Adipocyte (in vitro differentiated cells): Measurements from ENCODE around the gene MAP3K6.
"Not testable (repeated sequence)": the region's sequence is repeated elsewhere in the genome, so short reads cannot be mapped to it uniquely, and the experiment has no call there.

Experiments
- DNase-seq: peaks from one replicate; pipeline ENCODE4 v3.0.0-alpha.2; 2015; ENCODE audit warnings: low read depth
- H3K27me3 ChIP-seq: replicated peaks from 2 replicates; pipeline ENCODE4 v1.7.0; 2013; ENCODE audit warnings: mild to moderate bottlenecking, low read length, moderate library complexity; ENCODE audit not compliant: control insufficient read depth, insufficient read depth
- H3K36me3 ChIP-seq: 2 replicates; pipeline ENCODE4 v1.7.0; 2013; ENCODE audit warnings: low read length, mild to moderate bottlenecking, moderate library complexity; ENCODE audit not compliant: control insufficient read depth, insufficient read depth, severe bottlenecking
- H3K4me1 ChIP-seq: 2 replicates; pipeline ENCODE4 v1.7.0; 2013; ENCODE audit warnings: mild to moderate bottlenecking, low read length, moderate library complexity; ENCODE audit not compliant: control insufficient read depth, insufficient read depth
- H3K4me3 ChIP-seq: 2 replicates; pipeline ENCODE4 v1.7.0; 2013; ENCODE audit warnings: mild to moderate bottlenecking, low read length, moderate library complexity
- H3K9ac ChIP-seq: 2 replicates; pipeline ENCODE4 v1.7.0; 2013; ENCODE audit warnings: mild to moderate bottlenecking, low read length, moderate library complexity
- H3K9me3 ChIP-seq: 2 replicates; pipeline ENCODE4 v1.7.0; 2013; ENCODE audit warnings: mild to moderate bottlenecking, low read length, moderate library complexity; ENCODE audit not compliant: control insufficient read depth

Gene MAP3K6

GRCh38 chr1:27366411-27367159, at the start of gene MAP3K6:
Gene MAP3K6, minus strand, starts transcription at chr1:27366961. Its CDS starts 364 bp downstream, at chr1:27366597.
- H3K9me3 ChIP-seq: no peaks in the 10 kb centered on the region
- peak; percentile 91 for DNase-seq
- peaks cover 24% of the 10 kb centered on the region for H3K4me1 ChIP-seq
- H3K36me3 ChIP-seq: peaks cover 23% of the 10 kb centered on the region
- H3K27me3 ChIP-seq: no peaks in the 10 kb centered on the region
- peak within 1 kb of the TSS; percentile 95 for H3K9ac ChIP-seq
- peak within 1 kb of the TSS; percentile 93 for H3K4me3 ChIP-seq

- Histone ChIP-seq H3K9me3 (no peaks in the 10 kb centered on the region), H3K9ac (no peak overlapping the region), H3K27me3 (no peaks in the 10 kb centered on the region), H3K4me1 (peaks cover 60% of the 10 kb centered on the region), H3K36me3 (peaks cover 83% of the 10 kb centered on the region), H3K4me3 (no peak overlapping the region)
- no peak for DNase-seq
Measured at GRCh38 chr1:27414091-27414490, 47.3 kb upstream of the MAP3K6 start.

- no peak overlapping the region for H3K4me3 ChIP-seq
- no peak overlapping the region for H3K9ac ChIP-seq
- H3K27me3 ChIP-seq: no peaks in the 10 kb centered on the region
- peaks cover 51% of the 10 kb centered on the region for H3K4me1 ChIP-seq
- no peak for DNase-seq
- no peaks in the 10 kb centered on the region for H3K9me3 ChIP-seq
- peaks cover 91% of the 10 kb centered on the region for H3K36me3 ChIP-seq
Measured at GRCh38 chr1:27413004-27413403, 46.2 kb upstream of the MAP3K6 start.

GRCh38 chr1:27412502-27412901, 45.7 kb upstream of the MAP3K6 start:
- Histone ChIP-seq H3K4me1 (peaks cover 46% of the 10 kb centered on the region), H3K27me3 (no peaks in the 10 kb centered on the region), H3K9ac (no peak overlapping the region), H3K9me3 (no peaks in the 10 kb centered on the region), H3K4me3 (no peak overlapping the region), H3K36me3 (peaks cover 91% of the 10 kb centered on the region)
- DNase-seq: no peak

- Histone ChIP-seq H3K36me3 (peaks cover 85% of the 10 kb centered on the region), H3K27me3 (no peaks in the 10 kb centered on the region), H3K9ac (no peak overlapping the region), H3K9me3 (no peaks in the 10 kb centered on the region), H3K4me3 (no peak overlapping the region), H3K4me1 (peaks cover 41% of the 10 kb centered on the region)
- no peak for DNase-seq
Measured at GRCh38 chr1:27410709-27411108, 43.9 kb upstream of the MAP3K6 start.

- DNase-seq: no peak
- Histone ChIP-seq H3K9ac (no peak overlapping the region), H3K36me3 (peaks cover 75% of the 10 kb centered on the region), H3K4me3 (no peak overlapping the region), H3K4me1 (peaks cover 41% of the 10 kb centered on the region), H3K27me3 (no peaks in the 10 kb centered on the region), H3K9me3 (no peaks in the 10 kb centered on the region)
Measured at GRCh38 chr1:27409669-27410068, 42.9 kb upstream of the MAP3K6 start.

- H3K4me3 ChIP-seq: no peak overlapping the region
- peaks cover 59% of the 10 kb centered on the region for H3K36me3 ChIP-seq
- H3K9me3 ChIP-seq: no peaks in the 10 kb centered on the region
- H3K4me1 ChIP-seq: peaks cover 42% of the 10 kb centered on the region
- DNase-seq: no peak
- no peaks in the 10 kb centered on the region for H3K27me3 ChIP-seq
- no peak overlapping the region for H3K9ac ChIP-seq
Measured at GRCh38 chr1:27408151-27408550, 41.4 kb upstream of the MAP3K6 start.

GRCh38 chr1:27406791-27407190, 40.0 kb upstream of the MAP3K6 start:
- DNase-seq, H3K9me3 ChIP-seq, H3K4me3 ChIP-seq, H3K27me3 ChIP-seq, H3K9ac ChIP-seq: not testable (repeated sequence)
- peaks cover 46% of the 10 kb centered on the region for H3K36me3 ChIP-seq
- H3K4me1 ChIP-seq: peaks cover 45% of the 10 kb centered on the region

GRCh38 chr1:27406362-27406680, 39.6 kb upstream of the MAP3K6 start:
- Histone ChIP-seq H3K9me3 (no peaks in the 10 kb centered on the region), H3K9ac (peak overlapping the region; percentile 76), H3K4me3 (no peak overlapping the region), H3K27me3 (no peaks in the 10 kb centered on the region), H3K36me3 (peaks cover 42% of the 10 kb centered on the region), H3K4me1 (peaks cover 50% of the 10 kb centered on the region)
- no peak for DNase-seq

- peaks cover 37% of the 10 kb centered on the region for H3K36me3 ChIP-seq
- DNase-seq: not testable (repeated sequence)
Measured at GRCh38 chr1:27405598-27406361, 39.0 kb upstream of the MAP3K6 start.

GRCh38 chr1:27405074-27405473, 38.3 kb upstream of the MAP3K6 start:
- no peak for DNase-seq
- no peak overlapping the region for H3K4me3 ChIP-seq
- H3K27me3 ChIP-seq: no peaks in the 10 kb centered on the region
- H3K36me3 ChIP-seq: peaks cover 30% of the 10 kb centered on the region
- H3K9me3 ChIP-seq: no peaks in the 10 kb centered on the region
- peak overlapping the region; percentile 76 for H3K9ac ChIP-seq
- H3K4me1 ChIP-seq: peaks cover 62% of the 10 kb centered on the region

More at GRCh38 chr1:27405598-27406361, 39.0 kb upstream of the MAP3K6 start:
- peak overlapping the region; percentile 76 for H3K9ac ChIP-seq
- H3K4me3 ChIP-seq, H3K27me3 ChIP-seq, H3K9me3 ChIP-seq: not testable (repeated sequence)
- peaks cover 55% of the 10 kb centered on the region for H3K4me1 ChIP-seq
